MCF 10A (cell line): ENCODE results near the gene TMEM184B. TPM values are rescaled to one million over a fixed set of nuclear protein-coding genes. Genes with fewer than 3 reads are reported as not detected.

Experiments used
- BruUV-seq: library from RNA; stranded (reverse); fragments of 400-500 nt; replicated peaks from 2 replicates; lab custom pipeline; 2021; lab: Mats Ljungman, UMichigan
- CTCF ChIA-PET: fragments of 300-600 bp; sonication (Branson Sonifier 250); formaldehyde crosslinking; extraction: SDS; loops from one replicate; lab custom pipeline; 2021; ENCODE audit warnings: antibody characterized with exemption, inconsistent platforms; lab: Yijun Ruan, JAX
- POLR2A ChIA-PET: fragments of 300-600, 350-650 bp; sonication (Branson Sonifier 250); formaldehyde crosslinking; extraction: SDS; loops from one replicate; lab custom pipeline; 2020; ENCODE audit warnings: antibody characterized with exemption, inconsistent platforms; lab: Yijun Ruan, JAX
- DNase-seq: peaks from one replicate; pipeline ENCODE4 v3.0.0-alpha.2; 2018; ENCODE audit not compliant: unreplicated experiment
- H3K27ac Mint-ChIP-seq: one replicate; pipeline ENCODE4 v1.8.0; 2022; ENCODE audit warnings: mild to moderate bottlenecking, low read depth, mixed read lengths; ENCODE audit not compliant: unreplicated experiment
- H3K27me3 Mint-ChIP-seq: one replicate; pipeline ENCODE4 v1.8.0; 2022; ENCODE audit warnings: mixed read lengths; ENCODE audit not compliant: insufficient read depth, unreplicated experiment
- H3K36me3 Mint-ChIP-seq: one replicate; pipeline ENCODE4 v1.8.0; 2022; ENCODE audit warnings: mild to moderate bottlenecking, moderate library complexity, mixed read lengths; ENCODE audit not compliant: insufficient read depth, unreplicated experiment
- H3K4me1 Mint-ChIP-seq: one replicate; pipeline ENCODE4 v1.8.0; 2022; ENCODE audit warnings: mixed read lengths; ENCODE audit not compliant: insufficient read depth, unreplicated experiment
- H3K4me3 Mint-ChIP-seq: one replicate; pipeline ENCODE4 v1.8.0; 2022; ENCODE audit warnings: mild to moderate bottlenecking, moderate library complexity, mixed read lengths; ENCODE audit not compliant: unreplicated experiment
- H3K9me3 Mint-ChIP-seq: one replicate; pipeline ENCODE4 v1.8.0; 2022; ENCODE audit warnings: mixed read lengths; ENCODE audit not compliant: unreplicated experiment
- intact Hi-C: fragments of 100-400 bp; cut with micrococcal nuclease; formaldehyde crosslinking; loops from 2 replicates; pipeline ENCODE4 v1.14.1; 2022
- total RNA-seq: library from RNA; stranded (reverse); gene quantifications from 2 replicates; pipeline ENCODE4 v1.2.3, GENCODE V29; 2022
- TF ChIP-seq, protein P1 (sequence below): fragments of 200-600 bp; IDR thresholded peaks from one replicate; pipeline ENCODE4 v1.8.0; 2022; ENCODE audit warnings: antibody characterized with exemption, mild to moderate bottlenecking; ENCODE audit not compliant: unreplicated experiment

Gene TMEM184B
- total RNA-seq, 1 experiment from 2014 or later: 58.7 TPM

- intact Hi-C loops: loop anchor here (2.0 to 5.0 kb wide), 4 partner anchors 26 to 172 kb away; partner anchors contain the start of genes BAIAP2L2, PICK1 and PLA2G6
- Mint-ChIP-seq H3K27ac (peak overlapping the region; percentile 99), H3K27me3 (no peaks in the 10 kb centered on the region), H3K4me1 (peaks cover 24% of the 10 kb centered on the region), H3K9me3 (no peaks in the 10 kb centered on the region), H3K36me3 (peaks cover 20% of the 10 kb centered on the region), H3K4me3 (peak overlapping the region; percentile 46)
- TF ChIP-seq, protein P1, sequence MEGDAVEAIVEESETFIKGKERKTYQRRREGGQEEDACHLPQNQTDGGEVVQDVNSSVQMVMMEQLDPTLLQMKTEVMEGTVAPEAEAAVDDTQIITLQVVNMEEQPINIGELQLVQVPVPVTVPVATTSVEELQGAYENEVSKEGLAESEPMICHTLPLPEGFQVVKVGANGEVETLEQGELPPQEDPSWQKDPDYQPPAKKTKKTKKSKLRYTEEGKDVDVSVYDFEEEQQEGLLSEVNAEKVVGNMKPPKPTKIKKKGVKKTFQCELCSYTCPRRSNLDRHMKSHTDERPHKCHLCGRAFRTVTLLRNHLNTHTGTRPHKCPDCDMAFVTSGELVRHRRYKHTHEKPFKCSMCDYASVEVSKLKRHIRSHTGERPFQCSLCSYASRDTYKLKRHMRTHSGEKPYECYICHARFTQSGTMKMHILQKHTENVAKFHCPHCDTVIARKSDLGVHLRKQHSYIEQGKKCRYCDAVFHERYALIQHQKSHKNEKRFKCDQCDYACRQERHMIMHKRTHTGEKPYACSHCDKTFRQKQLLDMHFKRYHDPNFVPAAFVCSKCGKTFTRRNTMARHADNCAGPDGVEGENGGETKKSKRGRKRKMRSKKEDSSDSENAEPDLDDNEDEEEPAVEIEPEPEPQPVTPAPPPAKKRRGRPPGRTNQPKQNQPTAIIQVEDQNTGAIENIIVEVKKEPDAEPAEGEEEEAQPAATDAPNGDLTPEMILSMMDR: no peak
- BruUV-seq: no TSS peak
- peak; percentile 95 for DNase-seq
- ChIA-PET POLR2A (interaction anchor here (0.6 to 4.2 kb wide), 17 partner anchors 10 to 1086 kb away, joined by 3 to 51 read pairs (median 4); partner anchors contain the start of genes MAFF, PICK1, PLA2G6 and TMEM184B), CTCF (interaction anchor here (0.6 to 4.2 kb wide), 13 partner anchors 11 to 340 kb away, joined by 3 to 29 read pairs (median 4); no protein-coding TSS in a partner anchor)
Measured at GRCh38 chr22:38228873-38229740, 43.7 kb downstream of the TMEM184B start.

DNA sequence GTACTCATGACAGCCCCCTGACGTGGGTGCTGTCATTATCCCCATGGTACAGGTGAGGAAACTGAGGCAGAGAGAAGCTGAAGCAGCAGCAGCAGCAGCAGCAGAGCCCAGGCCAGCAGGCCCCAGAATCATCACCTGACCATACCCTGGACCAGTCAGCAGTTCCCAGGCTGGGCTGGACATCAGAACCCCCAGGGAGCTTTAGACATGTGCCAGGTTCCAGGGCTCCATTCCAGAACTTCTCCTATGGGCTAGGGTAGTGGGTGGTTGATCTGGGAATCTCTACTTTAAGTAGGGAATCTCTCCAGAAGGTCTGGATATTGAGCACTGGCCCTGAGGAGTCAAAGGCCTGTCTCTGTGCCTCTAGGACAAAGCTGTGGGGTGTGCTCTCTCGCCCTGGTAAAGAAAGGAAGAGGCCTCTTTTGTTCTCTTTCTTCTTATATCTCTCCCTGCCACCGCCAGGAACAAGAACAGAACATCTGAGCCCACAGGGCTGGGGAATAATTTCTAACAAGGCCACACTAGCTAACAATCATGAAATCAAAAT, 44.4 kb downstream of the TMEM184B start:
- TF ChIP-seq, protein P1: no peak
- Mint-ChIP-seq H3K27ac (peak overlapping the region; percentile 99), H3K4me3 (peak overlapping the region; percentile 46), H3K36me3 (peaks cover 16% of the 10 kb centered on the region), H3K9me3 (no peaks in the 10 kb centered on the region), H3K27me3 (no peaks in the 10 kb centered on the region), H3K4me1 (peaks cover 28% of the 10 kb centered on the region)
- POLR2A ChIA-PET: interaction anchor here (0.6 to 4.2 kb wide), 15 partner anchors 9 to 1992 kb away, joined by 3 to 51 read pairs (median 5); partner anchors contain the start of genes MAFF, PICK1, PLA2G6 and TMEM184B
- BruUV-seq: TSS peak; percentile 78
- DNase-seq: peak; percentile 52
- CTCF ChIA-PET: interaction anchor here (0.6 to 4.2 kb wide), 6 partner anchors 16 to 446 kb away, joined by 3 to 29 read pairs (median 5); no protein-coding TSS in a partner anchor
- intact Hi-C loops: loop anchor here (2.0 to 5.0 kb wide), 4 partner anchors 26 to 171 kb away; partner anchors contain the start of genes BAIAP2L2, PICK1 and PLA2G6

DNA sequence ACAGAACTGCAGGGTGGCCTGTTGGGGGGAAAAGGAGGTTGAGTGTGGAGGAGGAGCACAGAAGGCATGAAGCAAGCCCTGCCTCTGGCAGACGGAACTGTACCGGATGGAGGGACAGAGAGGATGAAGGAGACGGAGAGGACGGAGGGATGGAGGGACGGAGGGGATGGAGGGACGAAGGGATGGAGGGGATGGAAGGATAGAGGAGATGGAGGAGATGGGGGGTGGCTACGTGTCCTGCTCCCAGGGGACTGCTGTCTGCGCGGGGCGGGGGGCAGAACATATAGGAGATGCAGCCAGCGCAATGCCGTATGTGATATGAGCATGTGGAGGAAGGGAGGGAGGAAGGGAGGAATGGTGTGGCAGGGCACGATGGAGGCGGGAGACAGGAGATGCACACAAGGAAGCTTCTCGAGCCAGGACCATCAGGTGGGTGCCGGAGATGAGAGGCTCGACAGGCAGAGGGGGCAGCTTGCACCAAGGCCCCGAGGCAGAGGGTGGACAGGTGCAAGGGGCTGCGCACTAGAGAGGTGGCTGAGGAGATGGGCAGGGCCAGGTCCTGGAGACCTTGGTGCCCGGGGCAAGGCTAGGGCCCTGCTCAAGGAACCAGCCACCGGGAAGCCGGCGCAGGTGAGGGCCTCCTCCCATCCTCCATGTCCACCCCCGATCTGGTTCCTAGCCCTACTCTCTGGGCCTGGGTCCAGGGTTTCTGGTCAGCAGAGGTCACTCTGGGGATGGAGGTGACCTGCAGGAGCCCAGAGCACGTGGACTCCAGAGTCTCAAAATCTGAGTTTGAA, 45.8 kb downstream of the TMEM184B start:
- no peak overlapping the region for H3K4me3 Mint-ChIP-seq
- H3K36me3 Mint-ChIP-seq: peaks cover 16% of the 10 kb centered on the region
- TF ChIP-seq, protein P1: no peak
- intact Hi-C loops: loop anchor here (5.0 kb wide), 3 partner anchors 45 to 170 kb away; partner anchors contain the start of genes BAIAP2L2, PICK1 and PLA2G6
- POLR2A ChIA-PET: interaction anchor here (1.1 to 4.2 kb wide), 5 partner anchors 8 to 112 kb away, joined by 4 to 51 read pairs (median 29); partner anchors contain the start of genes MAFF and PLA2G6
- H3K27ac Mint-ChIP-seq: peak overlapping the region; percentile 99
- DNase-seq: no peak
- H3K4me1 Mint-ChIP-seq: peaks cover 39% of the 10 kb centered on the region
- no peaks in the 10 kb centered on the region for H3K9me3 Mint-ChIP-seq
- CTCF ChIA-PET: interaction anchor here (0.6 to 4.2 kb wide), 4 partner anchors 32 to 327 kb away, joined by 3 to 29 read pairs (median 12); no protein-coding TSS in a partner anchor
- no peaks in the 10 kb centered on the region for H3K27me3 Mint-ChIP-seq
- no TSS peak for BruUV-seq
